ENCODE data around the gene KRTAP10-6. TPM values are rescaled to one million over a fixed set of nuclear protein-coding genes. Genes with fewer than 3 reads are reported as not detected.
A peak's percentile ranks its signal among the peaks of the same experiment; 100 is the strongest.
"Not testable (repeated sequence)": the region's sequence is repeated elsewhere in the genome, so short reads cannot be mapped to it uniquely, and the experiment has no call there.

Gene KRTAP10-6
- total RNA-seq, 4 donors from 2014 or later = not detected

DNA sequence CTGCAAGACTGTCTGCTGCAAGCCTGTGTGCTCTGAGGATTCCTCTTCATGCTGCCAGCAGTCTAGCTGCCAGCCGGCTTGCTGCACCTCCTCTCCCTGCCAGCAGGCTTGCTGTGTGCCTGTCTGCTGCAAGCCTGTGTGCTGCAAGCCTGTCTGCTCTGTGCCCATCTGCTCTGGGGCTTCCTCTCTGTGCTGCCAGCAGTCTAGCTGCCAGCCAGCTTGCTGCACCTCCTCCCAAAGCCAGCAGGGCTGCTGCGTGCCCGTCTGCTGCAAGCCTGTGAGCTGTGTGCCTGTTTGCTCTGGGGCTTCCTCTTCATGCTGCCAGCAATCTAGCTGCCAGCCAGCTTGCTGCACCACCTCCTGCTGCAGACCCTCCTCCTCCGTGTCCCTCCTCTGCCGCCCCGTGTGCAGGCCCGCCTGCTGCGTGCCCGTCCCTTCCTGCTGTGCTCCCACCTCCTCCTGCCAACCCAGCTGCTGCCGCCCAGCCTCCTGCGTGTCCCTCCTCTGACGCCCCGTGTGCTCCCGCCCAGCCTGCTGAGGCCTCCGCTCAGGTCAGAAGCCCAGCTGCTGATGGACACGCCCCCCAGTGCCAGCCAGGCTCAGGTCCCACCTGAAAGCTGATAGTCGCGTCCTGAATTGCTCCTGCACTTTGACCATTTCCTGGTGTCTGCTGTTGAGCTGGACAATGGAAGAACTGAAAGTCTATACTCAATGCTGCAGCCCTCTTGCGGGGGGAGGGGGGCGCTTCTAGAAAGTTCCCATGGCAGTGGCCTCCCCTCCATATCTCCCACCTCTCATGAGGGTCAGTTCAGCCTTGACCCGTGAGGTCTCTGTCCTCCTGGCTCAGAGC, 17.6 kb downstream of the KRTAP10-6 start:
- H3K36me3 ChIP-seq = no peaks in the 10 kb centered on the region
- intact Hi-C loops (cut with DNase I) = no loop called here
- H3K4me3 ChIP-seq = no peak overlapping the region
- TF ChIP-seq CTCF (IDR thresholded peaks at IDR 0.05) = peak in 1 of 6 experiments; percentile 37
- no peak for TF ChIP-seq POLR2A (IDR thresholded peaks at IDR 0.05)
- peaks cover 0 to 44% (median 0%) of the 10 kb centered on the region in 4 donors for H3K27me3 ChIP-seq
- H3K9me3 ChIP-seq = peaks cover 0 to 14% (median 14%) of the 10 kb centered on the region in 3 donors
- 12 to 31% methylated on average over 9 to 19 of the region's 21 CpGs for WGBS, 2 donors
- DNase-seq = no peak
- no peak overlapping the region for H3K27ac ChIP-seq
- H3K4me1 ChIP-seq = peaks cover 0 to 14% (median 0%) of the 10 kb centered on the region in 3 donors

- peaks cover 0 to 42% (median 0%) of the 10 kb centered on the region in 4 donors for H3K27me3 ChIP-seq
- DNase-seq; H3K4me3 ChIP-seq; H3K27ac ChIP-seq; H3K36me3 ChIP-seq; intact Hi-C loops (cut with DNase I): not testable (repeated sequence)
- H3K9me3 ChIP-seq = peaks cover 0 to 14% (median 14%) of the 10 kb centered on the region in 3 donors
- 32 to 51% methylated on average over 8 to 9 of the region's 25 CpGs for WGBS, 2 donors
- peaks cover 0 to 14% (median 0%) of the 10 kb centered on the region in 3 donors for H3K4me1 ChIP-seq
These were observed 18.5 kb downstream of the KRTAP10-6 start, which contains the start of gene KRTAP10-4 for GRCh38 chr21:44573630-44574456. TSS of gene KRTAP10-4 (plus strand) at chr21:44573729. CDS start at chr21:44573759, 30 bp downstream.

GRCh38 chr21:44572959-44573583, 19.2 kb downstream of the KRTAP10-6 start:
- no peak overlapping the region for H3K4me3 ChIP-seq
- no peak for TF ChIP-seq CTCF (IDR thresholded peaks at IDR 0.05)
- no peak for TF ChIP-seq POLR2A (IDR thresholded peaks at IDR 0.05)
- no peak overlapping the region for H3K27ac ChIP-seq
- DNase-seq = no peak
- peaks cover 0 to 43% (median 0%) of the 10 kb centered on the region in 4 donors for H3K27me3 ChIP-seq
- H3K9me3 ChIP-seq = peaks cover 0 to 14% (median 14%) of the 10 kb centered on the region in 3 donors
- 70% methylated on average over 4 to 6 of the region's 15 CpGs for WGBS, 2 donors
- H3K4me1 ChIP-seq = peaks cover 0 to 14% (median 0%) of the 10 kb centered on the region in 3 donors
- intact Hi-C loops (cut with DNase I) = no loop called here
- no peaks in the 10 kb centered on the region for H3K36me3 ChIP-seq

DNA sequence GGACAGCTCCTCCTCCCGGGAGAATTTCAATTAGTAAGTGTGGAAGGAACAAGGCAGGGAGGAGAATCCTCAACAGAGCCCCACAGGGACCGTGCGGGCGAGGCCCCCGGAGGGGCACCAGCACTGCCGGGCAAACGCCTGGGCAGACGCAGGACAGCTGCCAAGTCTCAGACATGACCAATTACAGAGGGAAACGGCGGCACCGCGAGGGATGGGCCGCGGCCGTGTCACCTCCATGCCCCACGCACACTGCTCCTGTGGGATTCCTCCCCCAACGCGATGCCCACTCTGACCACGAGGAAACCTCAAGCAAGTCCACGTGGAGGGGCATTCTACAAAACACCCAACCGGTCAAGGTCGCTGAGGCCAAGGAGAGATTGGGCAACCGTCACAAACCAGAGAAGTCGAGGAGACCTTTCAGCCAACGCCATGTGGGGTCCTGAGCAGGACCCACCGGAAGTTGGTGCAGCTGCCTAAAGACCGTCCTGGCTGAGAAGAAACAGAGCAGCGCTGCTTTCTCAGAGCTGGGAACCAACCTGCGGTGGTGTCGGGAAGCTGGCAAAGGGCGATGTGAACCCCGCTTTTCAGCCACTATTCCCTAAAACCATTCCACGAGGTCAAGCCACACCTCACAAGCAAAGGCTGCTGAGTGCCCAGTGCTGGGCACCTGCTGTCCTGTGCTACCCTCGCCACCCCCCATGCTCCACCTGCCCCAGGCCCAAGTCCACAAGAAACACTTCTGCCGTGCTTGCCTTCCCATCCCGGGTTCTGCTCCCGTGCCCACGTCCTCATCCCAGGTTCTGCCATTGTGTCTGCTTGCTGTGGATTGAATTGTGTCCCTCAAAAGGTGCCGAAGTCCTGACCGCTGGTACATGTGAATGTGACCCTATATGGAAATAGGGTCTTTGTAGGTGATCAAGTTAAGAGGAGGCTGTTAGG, 20.2 kb downstream of the KRTAP10-6 start:
- DNase-seq = no peak
- Histone ChIP-seq H3K9me3 (peaks cover 0 to 9% (median 8%) of the 10 kb centered on the region in 3 donors), H3K4me1 (peaks cover 0 to 14% (median 0%) of the 10 kb centered on the region in 3 donors), H3K36me3 (no peaks in the 10 kb centered on the region), H3K4me3 (no peak overlapping the region), H3K27ac (no peak overlapping the region), H3K27me3 (peaks cover 0 to 40% (median 0%) of the 10 kb centered on the region in 4 donors)
- intact Hi-C loops (cut with DNase I) = no loop called here
- 90 to 95% methylated on average over 32 to 33 of the region's 40 CpGs for WGBS, 2 donors
- TF ChIP-seq POLR2A (IDR thresholded peaks at IDR 0.05) (no peak), CTCF (IDR thresholded peaks at IDR 0.05) (no peak)
